ENCODE data around the gene CACNA2D3.

- TF ChIP-seq JUND (IDR thresholded peaks at IDR 0.05) = no peak
- no peak for TF ChIP-seq CTCF (IDR thresholded peaks at IDR 0.05; ENCODE audit: low read depth, low read length, missing input control)
- TF ChIP-seq ATF3 (IDR thresholded peaks at IDR 0.05) = no peak
- TF ChIP-seq RAD21 (IDR thresholded peaks at IDR 0.05) = no peak
- no peak for TF ChIP-seq ZBTB33 (IDR thresholded peaks at IDR 0.05)
- no peak for TF ChIP-seq REST (IDR thresholded peaks at IDR 0.05)
- no peak for TF ChIP-seq FOXA2 (IDR thresholded peaks at IDR 0.05)
- TF ChIP-seq FOXA1 (IDR thresholded peaks at IDR 0.05) = no peak
- TF ChIP-seq TAF1 (conservative IDR thresholded peaks at IDR 0.05) = no peak
- no peak for TF ChIP-seq YY1 (IDR thresholded peaks at IDR 0.05)
- TF ChIP-seq MAX (IDR thresholded peaks at IDR 0.05) = no peak
Measured at GRCh38 chr3:54889731-54890130, 767.4 kb downstream of the CACNA2D3 start.
